AG04449 (cell line): ENCODE results near the gene MAG.

ENCODE experiments used
- CTCF ChIA-PET: fragments of 350-600 bp; formaldehyde crosslinking; extraction: SDS; loops from one replicate; lab custom pipeline; 2021; ENCODE audit warnings: antibody characterized with exemption; lab: Yijun Ruan, JAX
- POLR2A ChIA-PET: fragments of 400-600, 350-600 bp; formaldehyde crosslinking; extraction: SDS; loops from one replicate; lab custom pipeline; 2020; ENCODE audit warnings: antibody characterized with exemption, inconsistent platforms; lab: Yijun Ruan, JAX
- DNase-seq: peaks from one replicate; pipeline ENCODE4 v3.0.0-alpha.2; 2010; ENCODE audit warnings: low read depth, low spot score
- H3K4me3 ChIP-seq: 2 replicates; pipeline ENCODE4 v1.5.1; 2011; ENCODE audit warnings: low read depth, mild to moderate bottlenecking, control low read depth, low read length
- TF ChIP-seq, protein P1 (sequence below): IDR thresholded peaks from one replicate; pipeline ENCODE4 v1.5.1; 2011; ENCODE audit warnings: mild to moderate bottlenecking, moderate library complexity, low read length, control low read depth, inconsistent platforms; ENCODE audit not compliant: insufficient read depth; ENCODE audit errors: missing control alignments

MAG gene

DNA sequence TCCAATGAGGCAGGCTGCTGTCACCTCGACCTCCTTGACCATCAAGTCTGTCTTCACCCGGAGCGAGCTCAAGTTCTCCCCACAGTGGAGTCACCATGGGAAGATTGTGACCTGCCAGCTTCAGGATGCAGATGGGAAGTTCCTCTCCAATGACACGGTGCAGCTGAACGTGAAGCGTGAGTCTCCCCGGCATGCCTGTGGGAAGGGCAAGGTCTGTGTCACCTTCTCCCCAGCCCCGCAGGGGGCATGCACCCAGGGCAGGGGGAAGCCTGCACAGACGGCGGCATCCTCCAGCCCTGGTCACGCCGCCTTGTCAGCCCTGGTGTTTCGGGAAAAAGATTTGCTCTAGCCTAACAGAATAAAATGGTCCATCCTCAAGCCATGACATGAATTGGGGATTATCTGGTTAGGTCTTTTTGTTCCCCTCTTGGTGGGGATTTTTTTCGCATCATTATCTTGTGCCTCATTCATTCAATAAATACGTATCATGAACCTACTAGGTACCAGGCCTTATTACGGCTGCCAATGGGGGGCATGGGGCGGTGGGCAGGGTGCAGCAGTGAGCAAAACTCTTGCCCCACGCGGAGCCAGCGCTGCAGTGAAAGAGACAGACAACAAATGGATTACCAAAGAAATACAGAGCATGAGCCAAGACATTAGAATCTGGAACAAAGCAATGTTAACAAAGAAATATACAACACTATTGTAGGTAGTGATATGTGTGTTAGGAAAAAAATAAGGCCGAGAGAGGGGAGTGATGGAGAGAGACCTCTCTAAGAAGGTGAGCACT, 44.4 kb downstream of the MAG start:
- ChIA-PET CTCF (no interaction called here), POLR2A (no interaction called here)
- TF ChIP-seq, protein P1, sequence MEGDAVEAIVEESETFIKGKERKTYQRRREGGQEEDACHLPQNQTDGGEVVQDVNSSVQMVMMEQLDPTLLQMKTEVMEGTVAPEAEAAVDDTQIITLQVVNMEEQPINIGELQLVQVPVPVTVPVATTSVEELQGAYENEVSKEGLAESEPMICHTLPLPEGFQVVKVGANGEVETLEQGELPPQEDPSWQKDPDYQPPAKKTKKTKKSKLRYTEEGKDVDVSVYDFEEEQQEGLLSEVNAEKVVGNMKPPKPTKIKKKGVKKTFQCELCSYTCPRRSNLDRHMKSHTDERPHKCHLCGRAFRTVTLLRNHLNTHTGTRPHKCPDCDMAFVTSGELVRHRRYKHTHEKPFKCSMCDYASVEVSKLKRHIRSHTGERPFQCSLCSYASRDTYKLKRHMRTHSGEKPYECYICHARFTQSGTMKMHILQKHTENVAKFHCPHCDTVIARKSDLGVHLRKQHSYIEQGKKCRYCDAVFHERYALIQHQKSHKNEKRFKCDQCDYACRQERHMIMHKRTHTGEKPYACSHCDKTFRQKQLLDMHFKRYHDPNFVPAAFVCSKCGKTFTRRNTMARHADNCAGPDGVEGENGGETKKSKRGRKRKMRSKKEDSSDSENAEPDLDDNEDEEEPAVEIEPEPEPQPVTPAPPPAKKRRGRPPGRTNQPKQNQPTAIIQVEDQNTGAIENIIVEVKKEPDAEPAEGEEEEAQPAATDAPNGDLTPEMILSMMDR: no peak
- no peak overlapping the region for H3K4me3 ChIP-seq
- DNase-seq: no peak

DNA sequence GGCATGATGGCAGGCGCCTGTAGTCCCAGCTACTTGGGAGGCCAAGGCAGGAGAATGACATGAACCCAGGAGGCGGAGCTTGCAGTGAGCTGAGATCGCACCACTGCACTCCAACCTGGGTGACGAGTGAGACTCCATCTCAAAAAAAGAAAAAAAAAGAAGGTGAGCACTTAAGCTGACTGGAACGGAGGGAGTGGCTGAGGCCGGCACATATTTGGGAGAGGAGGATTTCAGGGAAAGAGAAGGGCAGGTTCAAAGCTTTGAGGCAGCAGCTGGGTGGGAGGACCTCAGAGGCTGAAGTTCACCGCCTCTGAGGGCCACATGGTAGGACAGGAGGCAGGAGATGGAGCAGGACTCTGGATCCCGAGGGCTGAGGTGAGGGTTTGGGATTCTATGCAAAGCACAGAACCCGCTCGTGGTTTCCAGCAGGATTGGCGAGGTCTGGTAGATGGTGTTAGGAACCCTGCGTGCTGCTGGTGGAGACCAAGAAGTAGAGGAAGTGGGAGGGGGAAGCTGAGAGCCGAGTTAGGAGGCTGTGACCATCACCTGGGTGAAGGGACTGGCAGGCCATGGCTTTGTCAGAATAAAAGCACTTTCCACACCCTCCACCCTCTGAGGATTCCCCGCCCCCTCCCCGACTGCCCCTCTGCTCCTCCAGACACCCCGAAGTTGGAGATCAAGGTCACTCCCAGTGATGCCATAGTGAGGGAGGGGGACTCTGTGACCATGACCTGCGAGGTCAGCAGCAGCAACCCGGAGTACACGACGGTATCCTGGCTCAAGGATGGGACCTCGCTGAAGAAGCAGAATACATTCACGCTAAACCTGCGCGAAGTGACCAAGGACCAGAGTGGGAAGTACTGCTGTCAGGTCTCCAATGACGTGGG, 45.4 kb downstream of the MAG start:
- TF ChIP-seq, protein P1: no peak
- POLR2A ChIA-PET: no interaction called here
- DNase-seq: no peak
- CTCF ChIA-PET: interaction anchor here (0.9 to 1.0 kb wide), 2 partner anchors 16 to 158 kb away, joined by 3 to 4 read pairs; no protein-coding TSS in a partner anchor
- no peak overlapping the region for H3K4me3 ChIP-seq

DNA sequence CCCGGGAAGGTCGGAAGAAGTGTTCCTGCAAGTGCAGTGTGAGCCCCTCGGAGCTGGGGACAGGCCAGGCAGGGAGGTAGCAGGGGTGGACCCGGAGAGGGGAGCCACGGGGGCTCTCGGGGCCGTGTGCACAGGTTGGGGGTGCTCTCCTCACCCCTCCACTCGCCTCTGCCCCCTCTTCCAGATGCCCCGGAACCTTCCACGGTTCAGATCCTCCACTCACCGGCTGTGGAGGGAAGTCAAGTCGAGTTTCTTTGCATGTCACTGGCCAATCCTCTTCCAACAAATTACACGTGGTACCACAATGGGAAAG, 46.0 kb downstream of the MAG start:
- TF ChIP-seq, protein P1: no peak
- CTCF ChIA-PET: interaction anchor here (0.9 to 1.0 kb wide), 2 partner anchors 15 to 157 kb away, joined by 3 to 4 read pairs; no protein-coding TSS in a partner anchor
- H3K4me3 ChIP-seq: no peak overlapping the region
- POLR2A ChIA-PET: no interaction called here
- DNase-seq: no peak

DNA sequence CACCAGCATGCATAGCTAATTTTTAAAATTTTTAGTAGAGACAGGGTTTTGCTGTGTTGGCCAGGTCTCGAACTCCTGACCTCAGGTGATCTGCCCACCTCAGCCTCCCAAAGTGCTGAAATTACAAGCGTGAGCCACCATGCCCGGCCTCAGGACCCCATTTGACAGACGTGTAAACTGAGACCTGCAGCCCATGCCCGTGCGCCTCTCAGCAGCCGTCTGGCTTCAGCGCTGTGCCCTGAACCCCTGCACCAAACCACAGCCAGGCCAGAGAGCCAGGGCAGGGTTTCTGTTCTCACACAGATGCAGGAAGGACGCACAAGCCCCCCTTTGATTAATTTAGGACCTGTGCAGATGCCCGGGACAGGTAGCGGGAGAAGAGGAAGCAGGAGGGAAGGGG, 48.5 kb downstream of the MAG start:
- ChIA-PET CTCF (no interaction called here), POLR2A (no interaction called here)
- TF ChIP-seq, protein P1: no peak
- DNase-seq: no peak
- H3K4me3 ChIP-seq: no peak overlapping the region

DNA sequence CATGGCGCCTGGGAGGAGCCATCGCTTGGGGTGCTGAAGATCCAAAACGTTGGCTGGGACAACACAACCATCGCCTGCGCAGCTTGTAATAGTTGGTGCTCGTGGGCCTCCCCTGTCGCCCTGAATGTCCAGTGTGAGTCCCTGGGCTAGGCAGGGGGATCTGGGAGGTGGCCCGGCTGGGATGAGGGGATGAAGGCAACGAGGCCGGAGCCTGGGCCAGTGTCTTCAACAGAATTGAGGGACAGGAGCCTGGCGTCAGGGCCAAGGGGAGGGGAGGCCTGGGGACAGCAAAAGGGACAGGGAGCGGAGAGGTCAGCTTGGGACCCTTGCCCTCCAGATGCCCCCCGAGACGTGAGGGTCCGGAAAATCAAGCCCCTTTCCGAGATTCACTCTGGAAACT, 49.0 kb downstream of the MAG start:
- H3K4me3 ChIP-seq: no peak overlapping the region
- DNase-seq: no peak
- CTCF ChIA-PET: no interaction called here
- TF ChIP-seq, protein P1: no peak
- POLR2A ChIA-PET: no interaction called here
